ENCODE measurements around the gene CNOT1.
"Not testable (repeated sequence)": the region's sequence is repeated elsewhere in the genome, so short reads cannot be mapped to it uniquely, and the experiment has no call there.

The CNOT1 gene

DNA sequence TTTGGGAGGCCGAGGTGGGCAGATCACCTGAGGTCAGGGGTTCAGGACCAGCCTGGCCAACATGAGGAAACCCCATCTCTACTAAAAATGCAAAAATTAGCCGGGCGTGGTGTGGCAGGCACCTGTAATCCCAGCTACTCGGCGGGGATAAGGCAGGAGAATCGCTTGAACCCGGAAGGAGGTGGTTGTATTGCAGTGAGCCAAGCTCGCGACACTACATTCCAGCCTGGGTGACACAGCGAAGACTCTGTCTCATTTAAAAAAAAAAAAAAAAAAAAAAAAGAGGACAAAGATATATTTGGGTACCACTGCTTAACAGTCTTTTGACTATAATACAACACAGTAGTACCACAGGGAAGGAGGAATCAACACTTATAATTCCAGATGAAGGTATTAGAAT lies 9.2 kb downstream of the CNOT1 start:
- TF ChIP-seq CTCF (IDR thresholded peaks at IDR 0.05; ENCODE audit: low read depth, low read length) (no peak), MYC (IDR thresholded peaks at IDR 0.05; ENCODE audit: low read depth, low read length) (no peak)
- no peak overlapping the region for H3K4me3 ChIP-seq (ENCODE audit: low read depth, low read length)
- DNase-seq (ENCODE audit: low read depth): no peak

DNA sequence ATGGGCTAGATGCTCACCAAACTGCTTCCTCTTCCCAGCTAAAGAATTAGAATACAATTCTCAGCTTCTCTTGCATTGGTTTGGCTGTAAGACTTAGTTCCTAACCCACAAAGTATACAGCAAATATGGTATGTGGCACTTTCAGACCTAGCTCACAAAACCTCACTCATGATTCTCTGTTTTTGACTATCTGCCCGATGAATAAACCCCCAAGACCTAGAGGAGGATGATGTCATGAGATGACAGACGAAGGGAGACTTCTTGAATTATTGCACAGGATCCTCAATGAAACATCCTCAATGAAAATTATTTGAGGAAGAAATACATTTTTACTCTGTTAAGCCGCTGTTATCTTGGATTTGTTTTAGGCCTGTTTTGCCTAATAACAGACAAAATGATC lies 14.3 kb downstream of the CNOT1 start:
- H3K4me3 ChIP-seq (ENCODE audit: low read depth, low read length): no peak overlapping the region
- TF ChIP-seq, protein P1, sequence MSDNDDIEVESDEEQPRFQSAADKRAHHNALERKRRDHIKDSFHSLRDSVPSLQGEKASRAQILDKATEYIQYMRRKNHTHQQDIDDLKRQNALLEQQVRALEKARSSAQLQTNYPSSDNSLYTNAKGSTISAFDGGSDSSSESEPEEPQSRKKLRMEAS (IDR thresholded peaks at IDR 0.05; ENCODE audit: low read depth, low read length): no peak
- TF ChIP-seq CTCF (IDR thresholded peaks at IDR 0.05; ENCODE audit: low read depth, low read length) (no peak), MYC (IDR thresholded peaks at IDR 0.05; ENCODE audit: low read depth, low read length) (no peak), POLR2A (IDR thresholded peaks at IDR 0.05; ENCODE audit: extremely low read depth, insufficient read length) (no peak)
- DNase-seq (ENCODE audit: low read depth): no peak

- H3K4me3 ChIP-seq (ENCODE audit: low read depth, low read length): no peak overlapping the region
- TF ChIP-seq POLR2A (IDR thresholded peaks at IDR 0.05; ENCODE audit: extremely low read depth, insufficient read length) (no peak), CTCF (IDR thresholded peaks at IDR 0.05; ENCODE audit: low read depth, low read length) (no peak), MYC (IDR thresholded peaks at IDR 0.05; ENCODE audit: low read depth, low read length) (no peak)
- TF ChIP-seq, protein P1 (IDR thresholded peaks at IDR 0.05; ENCODE audit: low read depth, low read length): no peak
- no peak for DNase-seq (ENCODE audit: low read depth)
Measured at GRCh38 chr16:58614860-58615259, 14.8 kb downstream of the CNOT1 start.

GRCh38 chr16:58614212-58614611 lies 15.4 kb downstream of the CNOT1 start:
- DNase-seq (ENCODE audit: low read depth): no peak
- no peak for TF ChIP-seq POLR2A (IDR thresholded peaks at IDR 0.05; ENCODE audit: extremely low read depth, insufficient read length)
- no peak for TF ChIP-seq MYC (IDR thresholded peaks at IDR 0.05; ENCODE audit: low read depth, low read length)
- TF ChIP-seq, protein P1 (IDR thresholded peaks at IDR 0.05; ENCODE audit: low read depth, low read length): no peak
- TF ChIP-seq CTCF (IDR thresholded peaks at IDR 0.05; ENCODE audit: low read depth, low read length): no peak
- H3K4me3 ChIP-seq (ENCODE audit: low read depth, low read length): no peak overlapping the region

GRCh38 chr16:58612965-58613364 lies 16.7 kb downstream of the CNOT1 start:
- not testable (repeated sequence) for H3K4me3 ChIP-seq (ENCODE audit: low read depth, low read length); DNase-seq (ENCODE audit: low read depth)

DNA sequence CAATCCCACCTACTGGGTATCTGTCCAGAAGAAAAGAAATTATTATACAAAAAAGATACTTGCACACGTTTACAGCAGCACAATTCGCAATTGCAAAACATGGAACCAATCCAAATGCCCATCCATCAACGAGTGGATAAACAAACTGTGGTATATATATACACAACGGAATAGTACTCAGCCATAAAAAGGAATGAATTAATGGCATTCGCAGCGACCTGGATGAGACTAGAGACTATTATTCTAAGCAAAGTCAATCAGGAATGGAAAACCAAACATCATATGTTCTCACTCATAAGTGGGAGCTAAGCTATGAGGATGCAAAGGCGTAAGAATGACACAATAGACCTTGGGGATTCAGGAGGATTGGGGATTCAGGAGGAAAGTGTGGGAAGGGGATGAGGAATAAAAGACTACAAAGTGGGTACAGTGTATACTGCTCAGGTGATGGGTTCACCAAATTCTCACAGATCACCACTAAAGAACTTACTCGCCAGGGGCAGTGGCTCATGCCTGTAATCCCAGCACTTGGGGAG lies 21.0 kb downstream of the CNOT1 start:
- DNase-seq (ENCODE audit: low read depth): no peak
- H3K4me3 ChIP-seq (ENCODE audit: low read depth, low read length): no peak overlapping the region
- TF ChIP-seq POLR2A (IDR thresholded peaks at IDR 0.05; ENCODE audit: extremely low read depth, insufficient read length) (no peak), CTCF (IDR thresholded peaks at IDR 0.05; ENCODE audit: low read depth, low read length) (no peak)

All from NB4 (cell line).